Heart left ventricle (tissue), 16 donors: ENCODE data around the gene LYVE1. TPM values are rescaled to one million over a fixed set of nuclear protein-coding genes. Genes with fewer than 3 reads are reported as not detected.

Experiments
- ATAC-seq, 4 donors: fragments of 200-7000 bp; cut with Tn5 transposase; one replicate each; pipeline ENCODE4 v1.9.1; 2020 to 2022; ENCODE audit warnings: moderate library complexity in 4 of 4, mild to moderate bottlenecking in 3 of 4, moderate number of reproducible peaks in 1 of 4
- DNase-seq, 5 donors: peaks; one replicate each; pipeline ENCODE4 v3.0.0-alpha.2; 2020
- H3K27ac ChIP-seq, 12 donors: fragments of 200-600 bp; sonication (generic) in 4 of 12; one replicate each; pipeline versions ENCODE4 v1.5.0 to v1.8.0; 2016 to 2022; ENCODE audit warnings: mild to moderate bottlenecking in 2 of 12
- H3K27me3 ChIP-seq, 9 donors: fragments of 200-600 bp; sonication (generic) in 2 of 9; one replicate each; pipeline versions ENCODE4 v1.5.1 to v1.8.0; 2016 to 2022; ENCODE audit warnings: mild to moderate bottlenecking in 3 of 9
- H3K36me3 ChIP-seq, 9 donors: fragments of 200-600 bp; sonication (generic) in 2 of 9; one replicate each; pipeline versions ENCODE4 v1.5.0 to v1.8.0; 2018 to 2022; ENCODE audit warnings: mild to moderate bottlenecking in 2 of 9
- H3K4me1 ChIP-seq, 12 donors: fragments of 200-600 bp; sonication (generic) in 4 of 12; one replicate each; pipeline versions ENCODE4 v1.5.0 to v1.8.0; 2016 to 2022; ENCODE audit warnings: mild to moderate bottlenecking in 3 of 12
- H3K4me3 ChIP-seq, 12 donors: fragments of 200-600 bp; sonication (generic) in 4 of 12; one replicate each; pipeline versions ENCODE4 v1.5.0 to v1.8.0; 2017 to 2022; ENCODE audit warnings: mild to moderate bottlenecking in 9 of 12, moderate library complexity in 4 of 12
- H3K9me3 ChIP-seq, 12 donors: fragments of 200-600 bp; sonication (generic) in 4 of 12; one replicate each; pipeline versions ENCODE4 v1.5.0 to v1.8.0; 2016 to 2022; ENCODE audit warnings: mild to moderate bottlenecking in 1 of 12
- CTCF ChIP-seq, 12 donors: fragments of 200-600 bp; sonication (generic) in 4 of 12; IDR thresholded peaks; one replicate each; pipeline versions ENCODE4 v1.5.0 to v1.8.0; 2018 to 2022; ENCODE audit warnings: antibody characterized with exemption in 12 of 12, mild to moderate bottlenecking in 5 of 12
- POLR2A ChIP-seq, 2 donors: fragments of 450-650 bp; IDR thresholded peaks; one replicate each; pipeline ENCODE4 v1.6.1; 2017; ENCODE audit warnings: antibody characterized with exemption in 2 of 2, mild to moderate bottlenecking in 2 of 2, moderate library complexity in 2 of 2
- WGBS, 4 donors: extraction: QIAGEN DNeasy Blood & Tissue Kit in 2 of 4; methylation state at CpG; one replicate each; pipeline versions ENCODE4 v1.1.5 to v1.1.7; 2013 to 2018; 5-methylcytosine and 5-hydroxymethylcytosine counted together
- intact Hi-C, 10 donors: fragments of 100-400 bp; cut with DNase I; formaldehyde crosslinking; loops; one replicate each; pipeline versions ENCODE4 v1.11.1 to v1.14.2; 2022
- polyA plus RNA-seq, 2 donors: library from polyadenylated mRNA; stranded (reverse); fragments of 200-250 nt; gene quantifications; one replicate each; pipeline ENCODE4 v1.2.3, GENCODE V29; 2013
- total RNA-seq, 9 donors: library from RNA; depleted of rRNA in 2 of 9; stranded (reverse); fragments of >200 nt in 2 of 9; fragmentation: NEBNext Ultra II Directional in 3 of 9; extraction: Animal tissue kit (Norgen Biotek cat#: 25700) in 3 of 9; gene quantifications; one replicate each; pipeline versions ENCODE4 v1.1.0 to v1.2.4, GENCODE V29; 2016 to 2023
- donor health status: ischemic (EF 13 %, LVEDD 7.1; RV severe dilation, severe dysfunction).
- donor health status: healthy with polysubstance abuse.
- donor health status: DM: no; HTN: yes; CAD: no.
- donor health status: DM: no; HTN: no; CAD: no.
- donor health status: ischemic (EF 25% LVEDD 6.9; RV normal size, moderate dysfunction).
- donor health status: ischemic (EF 25% LVEDD 5.7; RV mildly dilated, moderate dysfunction).
- donor health status: healthy.
- donor health status: DM: yes; HTN: yes; CAD: no.
- donor health status: ischemic (EF 35%, LVEDD 5.7; RV mildly dilated, moderate dysfunction).
- donor health status: nonischemic (EF 11% LVEDD 7.7; RV severe dilation, severe dysfunction).
- donor health status: DM: yes; HTN: yes; CAD: no.
- donor health status: PGD.
- donor health status: ischemic (EF 29% LVEDD 5.4; RV normal size, mild dysfunction).
- donor health status: nonischemic (EF 23%, LVEDD 6.1; RV moderate dilation, normal function).

The LYVE1 gene
- total and polyA plus RNA-seq, 11 donors, result 8.1 to 163 (median 24.1) TPM

- DNase-seq, result peak; percentile 95 to 98 (median 96)
- peak in 1 of 2 donors; percentile 88 for TF ChIP-seq POLR2A (IDR thresholded peaks at IDR 0.05)
- TF ChIP-seq CTCF (IDR thresholded peaks at IDR 0.05), result peak; percentile 70 to 94 (median 86)
- H3K4me3 ChIP-seq, result peak within 1 kb of the TSS; percentile 69 to 94 (median 80)
- WGBS, 4 donors, result 1 to 4% (median 1%) methylated on average over 16 to 54 of the region's 54 CpGs
- intact Hi-C loops, result loop anchor here in 4 of 10 donors (10.0 kb wide), 3 partner anchors 114 to 194 kb away; no protein-coding TSS in a partner anchor
- ATAC-seq, result peak; percentile 98 to 100 (median 100)
- peak within 1 kb of the TSS; percentile 35 to 94 (median 87) for H3K27ac ChIP-seq
- H3K9me3 ChIP-seq, result no peaks in the 10 kb centered on the region
- H3K27me3 ChIP-seq, result no peaks in the 10 kb centered on the region
- H3K36me3 ChIP-seq, result no peaks in the 10 kb centered on the region
- H3K4me1 ChIP-seq, result peaks cover 0 to 28% (median 7%) of the 10 kb centered on the region in 12 donors
Observed at GRCh38 chr11:10540915-10541560, 27.4 kb downstream of the LYVE1 start, which contains the start of gene RNF141. TSS of gene RNF141 (minus strand) at chr11:10541187. CDS start at chr11:10534158, 7,029 bp downstream.

GRCh38 chr11:10540546-10540914 lies 27.9 kb downstream of the LYVE1 start:
- WGBS, 4 donors, result 0 to 2% (median 0%) methylated on average over 21 to 25 of the region's 25 CpGs
- Histone ChIP-seq H3K27ac (peak overlapping the region; percentile 35 to 94 (median 87)), H3K4me1 (peaks cover 0 to 28% (median 7%) of the 10 kb centered on the region in 12 donors), H3K9me3 (no peaks in the 10 kb centered on the region), H3K4me3 (peak overlapping the region; percentile 69 to 94 (median 80)), H3K36me3 (no peaks in the 10 kb centered on the region), H3K27me3 (no peaks in the 10 kb centered on the region)
- no peak for TF ChIP-seq CTCF (IDR thresholded peaks at IDR 0.05)
- no peak for TF ChIP-seq POLR2A (IDR thresholded peaks at IDR 0.05)
- DNase-seq (peak in 2 of 5 donors; percentile 41 to 54), ATAC-seq (peak; percentile 16 to 68 (median 56))
- intact Hi-C loops, result loop anchor here in 4 of 10 donors (10.0 kb wide), 3 partner anchors 114 to 194 kb away; no protein-coding TSS in a partner anchor

GRCh38 chr11:10539339-10539738 lies 29.1 kb downstream of the LYVE1 start:
- H3K4me1 ChIP-seq, result peaks cover 0 to 28% (median 7%) of the 10 kb centered on the region in 12 donors
- ATAC-seq (no peak), DNase-seq (no peak)
- TF ChIP-seq CTCF (IDR thresholded peaks at IDR 0.05) (no peak), POLR2A (IDR thresholded peaks at IDR 0.05) (no peak)
- no peak overlapping the region for H3K27ac ChIP-seq
- H3K9me3 ChIP-seq, result no peaks in the 10 kb centered on the region
- H3K4me3 ChIP-seq, result peak overlapping the region in 1 of 12 donors; percentile 88
- H3K36me3 ChIP-seq, result no peaks in the 10 kb centered on the region
- intact Hi-C loops, result loop anchor here in 1 of 10 donors (5.0 kb wide), 1 partner anchor 48 kb away; no protein-coding TSS in a partner anchor
- H3K27me3 ChIP-seq, result no peaks in the 10 kb centered on the region

- no peak overlapping the region for H3K27ac ChIP-seq
- no peak for TF ChIP-seq POLR2A (IDR thresholded peaks at IDR 0.05)
- DNase-seq (no peak), ATAC-seq (no peak)
- no peak overlapping the region for H3K4me3 ChIP-seq
- 80 to 86% (median 82%) methylated on average over 1 of the region's 1 CpG for WGBS, 4 donors
- peaks cover 0 to 28% (median 7%) of the 10 kb centered on the region in 12 donors for H3K4me1 ChIP-seq
- H3K27me3 ChIP-seq, result no peaks in the 10 kb centered on the region
- H3K9me3 ChIP-seq, result no peaks in the 10 kb centered on the region
- intact Hi-C loops, result loop anchor here in 1 of 10 donors (5.0 kb wide), 1 partner anchor 48 kb away; no protein-coding TSS in a partner anchor
- H3K36me3 ChIP-seq, result peaks cover 0 to 1% (median 0%) of the 10 kb centered on the region in 9 donors
Observed at GRCh38 chr11:10538924-10539323, 29.5 kb downstream of the LYVE1 start.
